Measurements from ENCODE around the gene YARS1.

DNA sequence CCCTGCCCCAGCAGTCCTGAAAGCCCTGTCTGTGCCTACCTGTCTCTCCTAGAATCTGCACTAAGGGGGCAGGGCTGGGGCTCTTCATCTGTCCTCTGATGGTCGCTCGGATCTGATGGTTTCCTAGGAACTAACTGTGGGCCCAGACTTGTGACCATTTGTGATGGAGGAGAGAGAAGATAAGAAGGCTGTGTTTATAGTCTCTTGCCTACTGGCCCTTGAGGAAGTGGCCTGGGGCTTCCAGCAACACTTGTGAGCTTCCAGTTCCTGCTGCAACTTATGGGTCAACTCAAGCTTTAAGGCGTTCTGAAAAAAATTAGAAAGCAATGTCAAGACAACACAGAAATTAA is 61.4 kb downstream of the YARS1 start:
- TF ChIP-seq CTCF (conservative IDR thresholded peaks at IDR 0.05; ENCODE audit: low read depth, low read length) (no peak), EZH2 (IDR thresholded peaks at IDR 0.05; ENCODE audit: low read length, unreplicated experiment) (no peak)
